ENCODE data around the gene USP19.

The USP19 gene, protein sequence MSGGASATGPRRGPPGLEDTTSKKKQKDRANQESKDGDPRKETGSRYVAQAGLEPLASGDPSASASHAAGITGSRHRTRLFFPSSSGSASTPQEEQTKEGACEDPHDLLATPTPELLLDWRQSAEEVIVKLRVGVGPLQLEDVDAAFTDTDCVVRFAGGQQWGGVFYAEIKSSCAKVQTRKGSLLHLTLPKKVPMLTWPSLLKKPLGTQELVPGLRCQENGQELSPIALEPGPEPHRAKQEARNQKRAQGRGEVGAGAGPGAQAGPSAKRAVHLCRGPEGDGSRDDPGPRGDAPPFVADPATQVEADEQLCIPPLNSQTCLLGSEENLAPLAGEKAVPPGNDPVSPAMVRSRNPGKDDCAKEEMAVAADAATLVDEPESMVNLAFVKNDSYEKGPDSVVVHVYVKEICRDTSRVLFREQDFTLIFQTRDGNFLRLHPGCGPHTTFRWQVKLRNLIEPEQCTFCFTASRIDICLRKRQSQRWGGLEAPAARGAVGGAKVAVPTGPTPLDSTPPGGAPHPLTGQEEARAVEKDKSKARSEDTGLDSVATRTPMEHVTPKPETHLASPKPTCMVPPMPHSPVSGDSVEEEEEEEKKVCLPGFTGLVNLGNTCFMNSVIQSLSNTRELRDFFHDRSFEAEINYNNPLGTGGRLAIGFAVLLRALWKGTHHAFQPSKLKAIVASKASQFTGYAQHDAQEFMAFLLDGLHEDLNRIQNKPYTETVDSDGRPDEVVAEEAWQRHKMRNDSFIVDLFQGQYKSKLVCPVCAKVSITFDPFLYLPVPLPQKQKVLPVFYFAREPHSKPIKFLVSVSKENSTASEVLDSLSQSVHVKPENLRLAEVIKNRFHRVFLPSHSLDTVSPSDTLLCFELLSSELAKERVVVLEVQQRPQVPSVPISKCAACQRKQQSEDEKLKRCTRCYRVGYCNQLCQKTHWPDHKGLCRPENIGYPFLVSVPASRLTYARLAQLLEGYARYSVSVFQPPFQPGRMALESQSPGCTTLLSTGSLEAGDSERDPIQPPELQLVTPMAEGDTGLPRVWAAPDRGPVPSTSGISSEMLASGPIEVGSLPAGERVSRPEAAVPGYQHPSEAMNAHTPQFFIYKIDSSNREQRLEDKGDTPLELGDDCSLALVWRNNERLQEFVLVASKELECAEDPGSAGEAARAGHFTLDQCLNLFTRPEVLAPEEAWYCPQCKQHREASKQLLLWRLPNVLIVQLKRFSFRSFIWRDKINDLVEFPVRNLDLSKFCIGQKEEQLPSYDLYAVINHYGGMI (N-terminal part only)

GRCh38 chr3:49120438-49121131 is at the start of gene USP19:
TSS of gene USP19 (minus strand) at chr3:49120823. CDS start at chr3:49119145, 1,678 bp downstream.
- DNase-seq: peak; percentile 91

GRCh38 chr3:49166752-49167556 is 46.3 kb upstream of the USP19 start:
- DNase-seq: no peak

- peak; percentile 65 for DNase-seq
Measured at GRCh38 chr3:49165771-49166751, 45.4 kb upstream of the USP19 start, which contains the start of gene CCDC71. TSS of gene CCDC71 (minus strand) at chr3:49166331. CDS start at chr3:49164208, 2,123 bp downstream.

- DNase-seq: no peak
Measured at GRCh38 chr3:49164983-49165720, 44.5 kb upstream of the USP19 start.

DNA sequence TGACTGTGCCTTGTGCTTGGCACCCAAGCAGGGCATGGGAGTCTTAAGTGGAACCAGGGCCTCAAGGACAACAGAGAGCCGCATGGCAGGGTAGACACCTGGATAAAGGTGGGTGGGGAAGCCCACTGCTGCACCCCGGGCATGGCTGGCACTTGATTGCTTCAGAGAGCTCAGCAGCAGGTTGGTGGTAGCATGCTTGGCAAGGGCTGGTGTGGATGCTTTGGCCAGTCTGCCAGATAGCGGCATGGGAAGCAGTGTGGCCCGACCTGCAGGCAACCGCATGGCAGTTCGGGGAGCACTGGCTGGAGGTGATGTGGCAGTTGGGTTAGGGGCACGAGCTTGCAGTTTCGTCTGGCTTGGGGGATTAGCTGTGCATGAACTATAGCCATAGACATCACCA is 43.0 kb upstream of the USP19 start:
- DNase-seq: no peak

GRCh38 chr3:49162751-49163419 is 42.3 kb upstream of the USP19 start:
- DNase-seq: no peak

DNA sequence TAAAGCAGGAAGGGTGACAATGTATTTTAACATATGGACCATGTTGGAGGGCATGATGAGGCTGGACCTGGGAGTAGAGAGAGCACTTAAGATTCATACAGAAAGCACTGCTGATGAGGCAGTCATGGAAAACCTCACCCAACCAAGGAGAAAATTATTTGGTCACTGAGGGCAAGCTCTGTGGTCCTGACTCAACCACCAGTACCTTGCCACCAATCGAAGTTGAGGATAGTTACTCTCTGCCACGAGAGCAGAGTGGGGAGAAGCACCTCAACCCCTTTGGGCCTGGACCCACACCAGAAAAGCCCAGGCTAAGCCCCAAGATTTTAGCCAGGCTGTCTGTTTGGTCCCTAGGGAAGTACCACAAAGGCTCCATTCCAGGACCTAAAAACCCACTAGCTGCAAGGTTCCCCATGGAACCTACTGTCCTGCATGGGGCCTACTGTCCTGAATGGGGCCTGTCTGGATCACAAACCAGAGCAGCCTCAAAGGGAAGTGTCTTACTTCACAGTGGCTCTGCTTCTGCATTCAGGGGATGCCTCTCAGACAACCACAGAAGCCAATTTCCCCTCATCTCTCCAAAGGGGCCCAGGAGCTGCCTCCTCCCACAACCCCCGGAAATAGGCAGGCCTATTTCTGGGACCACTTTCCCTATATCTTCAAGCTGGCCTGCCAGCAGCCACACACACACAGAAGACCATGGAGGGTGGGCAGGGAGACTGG is 41.3 kb upstream of the USP19 start:
- no peak for DNase-seq

DNA sequence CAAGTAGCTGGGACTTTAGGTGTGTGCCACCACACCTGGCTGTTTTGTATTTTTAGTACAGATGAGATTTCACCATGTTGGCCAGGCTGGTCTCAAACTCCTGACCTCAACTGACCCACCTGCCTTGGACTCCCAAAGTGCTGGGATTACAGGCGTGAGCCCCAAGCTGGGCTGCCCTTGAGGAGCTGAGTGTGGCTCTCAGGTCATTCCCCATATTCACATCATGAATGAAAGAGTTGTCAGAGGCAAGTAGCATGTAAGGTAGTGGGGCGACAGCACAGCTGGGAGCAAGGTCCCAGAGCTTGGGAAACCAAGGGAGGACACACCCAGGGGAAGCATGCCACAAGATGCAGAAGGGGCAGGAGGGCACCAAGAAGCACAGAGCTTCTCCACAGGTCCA is 40.6 kb upstream of the USP19 start:
- no peak for DNase-seq

GRCh38 chr3:49158792-49159191 is 38.2 kb upstream of the USP19 start:
- DNase-seq: no peak

DNA sequence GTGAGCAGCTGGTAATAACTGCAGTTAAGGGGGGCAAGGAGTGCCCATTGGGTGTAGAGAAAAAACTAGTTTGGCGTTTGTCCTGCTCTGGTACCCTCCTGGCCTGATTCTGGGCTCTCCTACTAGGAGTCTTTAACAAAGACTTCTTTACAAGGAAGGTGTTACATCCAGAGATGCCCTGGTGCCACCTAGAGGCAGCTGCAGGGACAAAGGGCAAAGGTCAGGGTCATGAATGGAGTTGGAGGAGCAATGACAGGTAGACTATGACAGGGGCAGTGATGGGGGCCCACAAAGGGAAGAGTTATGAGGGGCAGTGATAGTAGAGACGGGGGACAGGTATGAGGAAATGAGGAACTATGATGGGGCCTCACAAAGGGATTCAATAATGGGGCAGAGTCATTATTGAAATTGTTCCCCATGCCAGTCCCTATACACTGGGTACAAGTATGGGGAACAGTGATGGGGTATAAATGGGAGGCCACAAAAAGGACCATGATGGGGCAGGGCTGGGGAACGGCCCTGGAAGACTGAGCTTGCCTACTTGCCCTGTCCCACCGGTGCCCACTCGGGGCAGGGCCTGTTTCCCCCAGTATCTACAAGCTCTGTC is 37.6 kb upstream of the USP19 start:
- no peak for DNase-seq

GRCh38 chr3:49157289-49157688 is 36.7 kb upstream of the USP19 start:
- no peak for DNase-seq

DNA sequence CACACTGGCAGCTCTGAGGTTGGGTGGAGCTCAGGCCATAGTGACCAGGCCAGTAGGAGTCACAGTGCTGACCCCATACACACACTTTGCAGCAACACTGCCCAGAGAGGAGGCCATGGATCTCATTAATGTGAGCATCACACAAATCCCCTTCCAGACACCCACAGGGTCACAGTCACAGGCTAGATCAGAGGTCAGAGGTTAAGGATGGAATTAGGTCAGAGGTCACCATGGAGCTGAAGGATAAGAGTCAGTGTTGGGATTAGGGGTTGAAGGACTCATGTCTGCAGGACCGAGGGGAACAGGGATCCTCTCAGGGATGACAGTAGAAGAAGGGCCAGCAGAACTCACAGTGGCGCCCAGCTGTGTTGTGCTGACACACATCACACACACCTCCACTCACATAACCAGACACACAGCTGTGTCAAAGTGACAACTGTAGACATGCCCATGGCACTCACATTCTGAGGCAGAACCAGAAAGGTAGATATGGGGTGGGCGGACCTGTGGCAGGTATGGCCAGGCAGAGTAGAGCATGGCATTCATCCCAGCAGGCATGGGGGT is 32.8 kb upstream of the USP19 start:
- DNase-seq: no peak

DNA sequence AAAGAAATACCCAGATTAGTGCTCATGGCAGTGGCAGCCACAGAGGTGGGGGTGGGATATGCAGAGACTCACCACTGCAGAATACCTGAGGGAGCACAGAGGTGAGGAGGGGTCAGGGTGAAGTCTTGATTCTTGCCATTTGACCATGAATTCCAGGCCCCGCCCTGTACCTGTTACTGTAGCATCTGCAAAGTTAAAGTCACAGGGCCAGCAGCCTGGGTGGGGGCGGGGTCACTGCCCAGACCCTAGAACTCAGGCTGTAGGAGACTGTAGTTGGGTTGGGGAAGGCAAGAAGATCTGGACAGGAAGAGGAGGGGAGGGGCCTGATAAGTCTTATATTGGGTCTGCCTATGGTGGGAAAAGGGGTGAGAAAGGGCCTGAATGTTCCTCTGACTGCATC is 31.0 kb upstream of the USP19 start:
- no peak for DNase-seq

DNA sequence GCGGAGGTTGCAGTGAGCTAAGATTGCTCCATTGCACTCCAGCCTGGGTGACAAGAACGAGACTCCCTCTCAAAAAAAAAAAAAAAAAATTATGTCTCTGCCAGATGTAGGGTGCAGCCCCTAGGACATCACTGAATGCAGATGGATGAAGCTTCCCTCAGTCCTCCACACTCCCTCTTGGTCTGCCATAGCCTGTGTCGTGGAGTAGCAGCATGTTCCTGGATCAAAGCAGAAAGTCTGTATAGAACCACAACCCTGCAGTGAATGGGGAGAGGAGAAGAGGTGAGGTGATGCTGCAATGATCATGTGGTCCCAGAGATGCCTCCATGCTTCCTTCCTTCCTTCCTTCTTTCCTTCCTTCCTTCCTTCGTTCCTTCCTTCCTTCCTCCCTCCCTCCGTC is 27.5 kb upstream of the USP19 start:
- no peak for DNase-seq

DNA sequence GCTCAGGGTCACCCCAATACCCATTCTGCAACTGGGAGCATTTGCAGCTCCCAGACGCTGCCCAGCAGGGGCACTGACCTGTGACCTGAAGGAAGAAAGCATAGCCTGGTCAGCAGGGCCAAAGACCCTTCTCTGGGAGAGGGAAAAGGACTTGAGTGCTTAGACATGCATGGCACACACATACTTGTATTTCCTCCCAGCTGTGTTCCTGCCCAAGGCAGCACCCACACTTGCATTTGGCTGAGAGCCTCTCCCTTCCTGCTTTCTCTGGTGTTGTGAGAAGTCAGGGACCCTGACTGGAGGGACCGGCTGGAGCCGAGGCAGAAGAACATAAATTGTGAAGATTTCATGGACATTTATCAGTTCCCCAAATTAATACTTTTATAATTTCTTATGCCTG is 19.5 kb upstream of the USP19 start:
- no peak for DNase-seq

DNA sequence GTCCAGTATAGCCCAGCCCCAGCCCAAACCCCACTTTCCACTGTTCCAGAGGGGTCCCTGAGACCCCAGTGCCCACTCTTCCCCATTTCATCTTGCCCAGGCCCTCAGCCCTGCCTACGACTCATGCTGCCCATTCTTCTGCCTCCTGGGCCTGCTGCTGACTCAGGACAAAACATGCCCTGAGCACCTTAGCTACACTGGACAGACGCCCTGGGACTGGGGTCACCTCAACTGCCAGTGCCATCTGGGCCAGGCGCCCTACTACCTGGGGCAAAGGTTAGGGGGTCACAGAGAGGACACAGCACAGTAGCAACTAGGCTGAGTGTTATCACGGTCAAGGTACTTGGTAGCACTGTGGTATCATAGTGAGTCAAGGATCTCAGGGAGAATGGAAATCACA is 14.9 kb upstream of the USP19 start:
- no peak for DNase-seq

- no peak for DNase-seq
Measured at GRCh38 chr3:49134471-49135265, 14.0 kb upstream of the USP19 start.

Measured in fibroblast of upper back skin (primary cell).